ENCODE results near the gene TRIM14. TPM values are rescaled to one million over a fixed set of nuclear protein-coding genes. Genes with fewer than 3 reads are reported as not detected.

Gene TRIM14
- total and polyA plus RNA-seq, 2 of the 13 experiments (the other 11 are each of a cell fraction or from before 2014, with no cell fraction given): 9.2 to 13.0 TPM

GRCh38 chr9:98146101-98146991, 27.3 kb upstream of the TRIM14 start (continued):
- peak; percentile 35; the same call in 1 of the 2 replicates for TF ChIP-seq ZNF512B (CRISPR knock-in tag; IDR thresholded peaks at IDR 0.05; ENCODE audit: borderline replicate concordance)
- peak; percentile 100 for TF ChIP-seq CEBPG (CRISPR knock-in tag; IDR thresholded peaks at IDR 0.05)
- peak; percentile 77; the same call in 1 of the 2 replicates for TF ChIP-seq POGK (CRISPR knock-in tag; conservative IDR thresholded peaks at IDR 0.05)
- 0 out of 2 replicates have a peak, but pooled peaks have one; percentile 22 for TF ChIP-seq ZBTB39 (CRISPR knock-in tag; IDR thresholded peaks at IDR 0.05)
- TF ChIP-seq SIX4 (CRISPR knock-in tag; IDR thresholded peaks at IDR 0.05): peak; percentile 49; the same call in 1 of the 2 replicates
- 0 out of 2 replicates have a peak, but pooled peaks have one; percentile 55 for TF ChIP-seq BRF2 (CRISPR knock-in tag; IDR thresholded peaks at IDR 0.05)
- no peak for TF ChIP-seq ZBTB44 (CRISPR knock-in tag; IDR thresholded peaks at IDR 0.05)
- no peak for TF ChIP-seq CHD2 (IDR thresholded peaks at IDR 0.05; ENCODE audit: low read depth, low read length)
- no peak for TF ChIP-seq ZNF160 (CRISPR knock-in tag; IDR thresholded peaks at IDR 0.05)
- TF ChIP-seq RXRA (CRISPR knock-in tag; IDR thresholded peaks at IDR 0.05): peak; percentile 91
- peak; percentile 62; the same call in 1 of the 3 replicates for TF ChIP-seq MXI1 (IDR thresholded peaks at IDR 0.05; ENCODE audit: borderline replicate concordance, low read depth, low read length)
- TF ChIP-seq ZNF709 (CRISPR knock-in tag; IDR thresholded peaks at IDR 0.05): 0 out of 2 replicates have a peak, but pooled peaks have one; percentile 25
- TF ChIP-seq ONECUT2 (CRISPR knock-in tag; IDR thresholded peaks at IDR 0.05): no peak
- no peak for TF ChIP-seq ZNF33B (CRISPR knock-in tag; IDR thresholded peaks at IDR 0.05)
- no peak for TF ChIP-seq ZNF562 (CRISPR knock-in tag; IDR thresholded peaks at IDR 0.05; ENCODE audit: borderline replicate concordance)
- TF ChIP-seq BRCA1 (CRISPR knock-in tag; IDR thresholded peaks at IDR 0.05): no peak
- TF ChIP-seq AKAP8 (CRISPR knock-in tag; IDR thresholded peaks at IDR 0.05): no peak
- TF ChIP-seq MIER3 (CRISPR knock-in tag; IDR thresholded peaks at IDR 0.05; ENCODE audit: borderline replicate concordance): peak; percentile 71; the same call in 1 of the 2 replicates
- TF ChIP-seq ZNF292 (CRISPR knock-in tag; IDR thresholded peaks at IDR 0.05; ENCODE audit: borderline replicate concordance, low read depth): peak; percentile 99
- no peak for TF ChIP-seq KDM1A (CRISPR knock-in tag; IDR thresholded peaks at IDR 0.05)

Data from HepG2 (cell line).